ENCODE data around the gene UBALD1. TPM values are rescaled to one million over a fixed set of nuclear protein-coding genes. Genes with fewer than 3 reads are reported as not detected.
A peak's percentile ranks its signal among the peaks of the same experiment; 100 is the strongest.

UBALD1 gene
- total and polyA plus RNA-seq, 9 of the 15 experiments (the other 6 are each of a cell fraction or from before 2014, with no cell fraction given), result 1.3 to 38.0 (median 6.2) TPM; not detected in 2

- TF ChIP-seq GABPB1 (CRISPR knock-in tag; IDR thresholded peaks at IDR 0.05), result peak; percentile 74
- TF ChIP-seq NFE2 (IDR thresholded peaks at IDR 0.05; ENCODE audit: low read depth), result 0 out of 2 replicates have a peak, but pooled peaks have one; percentile 9
- peak; percentile 22; the same call in 1 of the 2 replicates for TF ChIP-seq EP300 (IDR thresholded peaks at IDR 0.05; ENCODE audit: low read length)
- TF ChIP-seq KLF16 (IDR thresholded peaks at IDR 0.05), result no peak
- TF ChIP-seq PCBP1 (IDR thresholded peaks at IDR 0.05; ENCODE audit: low read depth, low read length, poor library complexity, severe bottlenecking), result peak; percentile 48
- TF ChIP-seq TOE1 (IDR thresholded peaks at IDR 0.05; ENCODE audit: borderline replicate concordance), result no peak
- TF ChIP-seq TOE1 (CRISPR knock-in tag; IDR thresholded peaks at IDR 0.05; ENCODE audit: borderline replicate concordance, low read depth), result 0 out of 2 replicates have a peak, but pooled peaks have one; percentile 16
- peak; percentile 48; the same call in 1 of the 2 replicates for TF ChIP-seq GTF2E2 (tag; IDR thresholded peaks at IDR 0.05)
- TF ChIP-seq THAP12 (CRISPR knock-in tag; IDR thresholded peaks at IDR 0.05), result peak; percentile 59; the same call in 1 of the 2 replicates
- peak; percentile 84 for TF ChIP-seq POLR2B (IDR thresholded peaks at IDR 0.05; ENCODE audit: low read depth, partially characterized antibody)
- TF ChIP-seq ELF2 (CRISPR knock-in tag; IDR thresholded peaks at IDR 0.05), result no peak
- TF ChIP-seq ZKSCAN1 (IDR thresholded peaks at IDR 0.05; ENCODE audit: low read depth, low read length), result no peak; the same call in 1 of the 2 replicates
- TF ChIP-seq TBL1XR1 (IDR thresholded peaks at IDR 0.05; ENCODE audit: low read length in 2 of 2), result peak in 1 of 2 experiments; percentile 30; a peak in 1 of 4 replicates
- no peak for TF ChIP-seq HNRNPH1 (optimal IDR thresholded peaks at IDR 0.05; ENCODE audit: low read depth, low read length)
- no peak for TF ChIP-seq BRF2 (IDR thresholded peaks at IDR 0.05; ENCODE audit: borderline replicate concordance, insufficient read depth, insufficient read length)
- TF ChIP-seq DDX20 (tag; IDR thresholded peaks at IDR 0.05; ENCODE audit: low read depth), result no peak
- TF ChIP-seq U2AF1 (optimal IDR thresholded peaks at IDR 0.05; ENCODE audit: low read depth, low read length), result peak; percentile 41
- TF ChIP-seq, protein P1, sequence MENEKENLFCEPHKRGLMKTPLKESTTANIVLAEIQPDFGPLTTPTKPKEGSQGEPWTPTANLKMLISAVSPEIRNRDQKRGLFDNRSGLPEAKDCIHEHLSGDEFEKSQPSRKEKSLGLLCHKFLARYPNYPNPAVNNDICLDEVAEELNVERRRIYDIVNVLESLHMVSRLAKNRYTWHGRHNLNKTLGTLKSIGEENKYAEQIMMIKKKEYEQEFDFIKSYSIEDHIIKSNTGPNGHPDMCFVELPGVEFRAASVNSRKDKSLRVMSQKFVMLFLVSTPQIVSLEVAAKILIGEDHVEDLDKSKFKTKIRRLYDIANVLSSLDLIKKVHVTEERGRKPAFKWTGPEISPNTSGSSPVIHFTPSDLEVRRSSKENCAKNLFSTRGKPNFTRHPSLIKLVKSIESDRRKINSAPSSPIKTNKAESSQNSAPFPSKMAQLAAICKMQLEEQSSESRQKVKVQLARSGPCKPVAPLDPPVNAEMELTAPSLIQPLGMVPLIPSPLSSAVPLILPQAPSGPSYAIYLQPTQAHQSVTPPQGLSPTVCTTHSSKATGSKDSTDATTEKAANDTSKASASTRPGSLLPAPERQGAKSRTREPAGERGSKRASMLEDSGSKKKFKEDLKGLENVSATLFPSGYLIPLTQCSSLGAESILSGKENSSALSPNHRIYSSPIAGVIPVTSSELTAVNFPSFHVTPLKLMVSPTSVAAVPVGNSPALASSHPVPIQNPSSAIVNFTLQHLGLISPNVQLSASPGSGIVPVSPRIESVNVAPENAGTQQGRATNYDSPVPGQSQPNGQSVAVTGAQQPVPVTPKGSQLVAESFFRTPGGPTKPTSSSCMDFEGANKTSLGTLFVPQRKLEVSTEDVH (IDR thresholded peaks at IDR 0.05; ENCODE audit: low read depth, partially characterized antibody), result no peak
- TF ChIP-seq FOXK2 (conservative IDR thresholded peaks at IDR 0.05 in 1 of 2, IDR thresholded peaks at IDR 0.05 in 1 of 2; ENCODE audit: low read depth in 2 of 2), result no peak; a peak in 1 of 4 replicates
These were observed at the start of gene UBALD1 (continued) for GRCh38 chr16:4614571-4615383.
